Activated CD8-positive, alpha-beta T cell treated with anti-CD3 and anti-CD28 coated beads for 36 hours (primary cell): ENCODE measurements around the gene PRSS35. TPM values are rescaled to one million over a fixed set of nuclear protein-coding genes. Genes with fewer than 3 reads are reported as not detected.

Experiments
- ATAC-seq: fragments of 200-7000 bp; cut with Tn5 transposase; one replicate; pipeline ENCODE4 v1.10.0; 2021; ENCODE audit warnings: mild to moderate bottlenecking, moderate library complexity
- CTCF ChIA-PET: fragments of 350-600 bp; sonication (Branson Sonifier 250); formaldehyde crosslinking; loops from one replicate; lab custom pipeline; 2021; ENCODE audit warnings: antibody characterized with exemption; lab: Charles Lee
- POLR2A ChIA-PET: fragments of 350-600 bp; sonication (Branson Sonifier 250); formaldehyde crosslinking; loops from one replicate; lab custom pipeline; 2021; ENCODE audit warnings: antibody characterized with exemption; lab: Charles Lee
- DNase-seq: peaks from one replicate; pipeline ENCODE4 v3.0.0-alpha.2; 2020
- H3K27ac Mint-ChIP-seq: one replicate; pipeline ENCODE4 v1.8.0; 2021; ENCODE audit warnings: mild to moderate bottlenecking, mixed read lengths
- H3K27me3 Mint-ChIP-seq: one replicate; pipeline ENCODE4 v1.8.0; 2021; ENCODE audit warnings: mixed read lengths
- H3K36me3 Mint-ChIP-seq: one replicate; pipeline ENCODE4 v1.8.0; 2021; ENCODE audit warnings: low read depth, mixed read lengths
- H3K4me1 Mint-ChIP-seq: one replicate; pipeline ENCODE4 v1.8.0; 2021; ENCODE audit warnings: low read depth, mixed read lengths
- H3K4me3 Mint-ChIP-seq: one replicate; pipeline ENCODE4 v1.8.0; 2021; ENCODE audit warnings: mild to moderate bottlenecking, moderate library complexity, mixed read lengths
- H3K9me3 Mint-ChIP-seq: one replicate; pipeline ENCODE4 v1.8.0; 2021; ENCODE audit warnings: mixed read lengths
- intact Hi-C: fragments of 100-400 bp; cut with micrococcal nuclease; formaldehyde crosslinking; loops from one replicate; pipeline ENCODE4 v1.10.0; 2022
- total RNA-seq, 2 experiments: library from RNA; stranded (reverse); gene quantifications; one replicate each; pipeline ENCODE4 v1.2.3, GENCODE V29; 2021
- TF ChIP-seq, protein P1 (sequence below): fragments of 200-600 bp; IDR thresholded peaks from one replicate; pipeline ENCODE4 v1.8.0; 2022; ENCODE audit warnings: antibody characterized with exemption, mild to moderate bottlenecking

Gene PRSS35, protein sequence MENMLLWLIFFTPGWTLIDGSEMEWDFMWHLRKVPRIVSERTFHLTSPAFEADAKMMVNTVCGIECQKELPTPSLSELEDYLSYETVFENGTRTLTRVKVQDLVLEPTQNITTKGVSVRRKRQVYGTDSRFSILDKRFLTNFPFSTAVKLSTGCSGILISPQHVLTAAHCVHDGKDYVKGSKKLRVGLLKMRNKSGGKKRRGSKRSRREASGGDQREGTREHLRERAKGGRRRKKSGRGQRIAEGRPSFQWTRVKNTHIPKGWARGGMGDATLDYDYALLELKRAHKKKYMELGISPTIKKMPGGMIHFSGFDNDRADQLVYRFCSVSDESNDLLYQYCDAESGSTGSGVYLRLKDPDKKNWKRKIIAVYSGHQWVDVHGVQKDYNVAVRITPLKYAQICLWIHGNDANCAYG
- not detected for total RNA-seq

DNA sequence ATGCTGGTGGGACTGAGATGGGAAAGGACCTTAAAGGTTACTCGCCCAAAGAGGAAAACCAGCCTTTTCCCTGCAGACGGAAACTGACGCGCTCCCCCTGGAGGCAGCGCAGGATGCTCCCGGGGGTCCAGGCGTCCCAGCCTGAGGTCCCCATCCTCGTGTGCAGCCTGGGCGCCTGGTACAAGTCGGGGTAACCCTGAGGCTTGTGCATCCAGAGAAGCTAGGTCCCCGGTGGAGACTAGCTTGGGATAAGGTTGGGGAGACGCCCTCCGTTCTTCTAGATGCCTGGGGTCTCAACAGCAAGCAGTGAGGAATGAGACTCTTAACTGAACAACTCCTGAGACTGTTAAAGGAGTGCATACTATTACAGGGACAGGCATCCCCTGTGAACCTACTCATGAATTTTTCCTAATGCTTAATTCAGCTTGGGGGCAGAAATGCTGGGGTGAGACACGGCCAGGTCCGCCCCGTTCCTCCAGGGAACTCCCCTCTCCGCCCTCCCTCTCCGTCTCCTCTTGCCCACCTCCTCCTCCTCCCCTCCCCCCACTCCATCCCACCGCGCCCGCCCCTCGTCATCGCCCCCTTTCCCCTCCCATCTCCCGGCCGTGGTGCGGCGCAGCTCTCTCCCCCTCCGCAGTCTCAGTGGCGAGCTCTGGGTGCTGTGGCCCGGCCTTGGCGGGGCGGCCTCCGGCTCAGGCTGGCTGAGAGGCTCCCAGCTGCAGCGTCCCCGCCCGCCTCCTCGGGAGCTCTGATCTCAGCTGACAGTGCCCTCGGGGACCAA lies at the start of gene PRSS35:
Gene PRSS35, plus strand, starts transcription at position 634 of the 781 bp plus-strand sequence. CDS start 10,908 bp downstream, outside the sequence.
- peak; percentile 72 for ATAC-seq
- DNase-seq = peak; percentile 29
- Mint-ChIP-seq H3K4me1 (peaks cover 6% of the 10 kb centered on the region), H3K36me3 (no peaks in the 10 kb centered on the region), H3K9me3 (no peaks in the 10 kb centered on the region), H3K27ac (no peak within 1 kb of the TSS), H3K27me3 (peaks cover 23% of the 10 kb centered on the region), H3K4me3 (peak within 1 kb of the TSS; percentile 26)
- intact Hi-C loops = loop anchor here (5.0 kb wide), 1 partner anchor 440 kb away; no protein-coding TSS in a partner anchor
- POLR2A ChIA-PET = no interaction called here
- TF ChIP-seq, protein P1, sequence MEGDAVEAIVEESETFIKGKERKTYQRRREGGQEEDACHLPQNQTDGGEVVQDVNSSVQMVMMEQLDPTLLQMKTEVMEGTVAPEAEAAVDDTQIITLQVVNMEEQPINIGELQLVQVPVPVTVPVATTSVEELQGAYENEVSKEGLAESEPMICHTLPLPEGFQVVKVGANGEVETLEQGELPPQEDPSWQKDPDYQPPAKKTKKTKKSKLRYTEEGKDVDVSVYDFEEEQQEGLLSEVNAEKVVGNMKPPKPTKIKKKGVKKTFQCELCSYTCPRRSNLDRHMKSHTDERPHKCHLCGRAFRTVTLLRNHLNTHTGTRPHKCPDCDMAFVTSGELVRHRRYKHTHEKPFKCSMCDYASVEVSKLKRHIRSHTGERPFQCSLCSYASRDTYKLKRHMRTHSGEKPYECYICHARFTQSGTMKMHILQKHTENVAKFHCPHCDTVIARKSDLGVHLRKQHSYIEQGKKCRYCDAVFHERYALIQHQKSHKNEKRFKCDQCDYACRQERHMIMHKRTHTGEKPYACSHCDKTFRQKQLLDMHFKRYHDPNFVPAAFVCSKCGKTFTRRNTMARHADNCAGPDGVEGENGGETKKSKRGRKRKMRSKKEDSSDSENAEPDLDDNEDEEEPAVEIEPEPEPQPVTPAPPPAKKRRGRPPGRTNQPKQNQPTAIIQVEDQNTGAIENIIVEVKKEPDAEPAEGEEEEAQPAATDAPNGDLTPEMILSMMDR = peak; percentile 38
- CTCF ChIA-PET = interaction anchor here (0.7 to 9.9 kb wide), 10 partner anchors 9 to 445 kb away, joined by 3 to 156 read pairs (median 4); partner anchors contain the start of genes DOP1A and UBE3D

DNA sequence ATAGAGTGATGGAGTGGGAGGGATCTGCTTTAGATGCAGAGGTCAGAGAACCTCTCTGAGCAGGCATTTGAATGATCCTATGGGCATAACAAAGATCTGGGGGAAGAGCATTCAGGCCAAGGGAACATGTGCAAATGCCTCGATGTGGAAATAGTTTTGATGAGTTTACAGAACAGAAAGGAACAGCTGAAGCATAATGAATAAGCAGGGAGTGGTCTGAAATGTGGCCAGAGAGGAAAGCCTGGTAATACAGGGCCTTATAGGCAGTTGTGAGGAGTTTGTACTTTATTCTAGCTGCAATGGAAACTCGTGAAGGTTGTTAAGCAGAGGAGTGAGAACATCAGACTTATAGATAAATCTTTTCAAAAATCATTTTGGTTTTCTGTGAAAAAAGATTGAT lies 48.4 kb upstream of the PRSS35 start:
- CTCF ChIA-PET = no interaction called here
- intact Hi-C loops = no loop called here

DNA sequence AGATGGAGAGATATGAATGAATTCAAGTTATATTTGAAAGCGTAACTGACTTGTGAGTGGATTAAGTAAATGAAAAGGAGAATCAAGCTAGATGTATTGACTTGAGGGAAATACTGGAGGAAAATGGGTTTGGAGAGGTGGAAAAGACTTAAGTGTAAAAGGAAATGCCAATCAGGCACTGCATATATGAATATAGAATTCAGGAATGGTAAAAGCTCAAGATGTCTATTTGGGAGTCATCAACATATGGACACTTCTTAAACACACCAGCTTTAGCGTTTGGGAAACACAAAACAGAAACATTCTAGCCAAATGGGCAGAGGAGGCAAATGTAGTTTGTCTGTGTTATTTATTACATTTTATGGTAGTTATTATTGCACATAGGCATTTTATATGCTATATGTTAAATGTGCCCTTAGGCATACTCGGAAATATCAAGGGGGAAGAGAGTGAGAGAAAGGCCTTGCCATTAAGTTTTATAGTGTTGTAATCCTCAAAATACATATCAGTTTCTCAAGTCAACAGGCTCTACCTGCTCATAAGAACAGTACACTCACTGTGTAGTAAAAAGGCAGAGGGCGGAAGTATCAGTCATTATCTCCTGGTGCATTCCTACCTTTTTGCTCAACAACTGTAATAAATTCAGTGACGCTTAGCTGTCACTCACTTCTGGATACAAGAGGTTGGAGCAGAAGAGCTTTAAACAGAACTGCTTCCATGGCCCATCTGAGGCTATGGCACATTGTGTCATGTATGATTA lies 47.8 kb upstream of the PRSS35 start:
- DNase-seq (no peak), ATAC-seq (no peak)
- no peaks in the 10 kb centered on the region for H3K9me3 Mint-ChIP-seq
- ChIA-PET POLR2A (no interaction called here), CTCF (interaction anchor here (1.2 kb wide), 1 partner anchor 58 kb away, joined by 3 read pairs; no protein-coding TSS in a partner anchor)
- H3K27me3 Mint-ChIP-seq = no peaks in the 10 kb centered on the region
- TF ChIP-seq, protein P1 = no peak
- no peaks in the 10 kb centered on the region for H3K36me3 Mint-ChIP-seq
- no peak overlapping the region for H3K4me3 Mint-ChIP-seq
- no peaks in the 10 kb centered on the region for H3K4me1 Mint-ChIP-seq
- H3K27ac Mint-ChIP-seq = no peak overlapping the region
- intact Hi-C loops = no loop called here

More for the DNA sequence above, 48.4 kb upstream of the PRSS35 start:
- no peak overlapping the region for H3K4me3 Mint-ChIP-seq
- H3K4me1 Mint-ChIP-seq = no peaks in the 10 kb centered on the region
- ATAC-seq (no peak), DNase-seq (no peak)
- POLR2A ChIA-PET = no interaction called here
- H3K9me3 Mint-ChIP-seq = no peaks in the 10 kb centered on the region
- H3K27me3 Mint-ChIP-seq = no peaks in the 10 kb centered on the region
- H3K27ac Mint-ChIP-seq = no peak overlapping the region
- H3K36me3 Mint-ChIP-seq = no peaks in the 10 kb centered on the region
- TF ChIP-seq, protein P1 = no peak

DNA sequence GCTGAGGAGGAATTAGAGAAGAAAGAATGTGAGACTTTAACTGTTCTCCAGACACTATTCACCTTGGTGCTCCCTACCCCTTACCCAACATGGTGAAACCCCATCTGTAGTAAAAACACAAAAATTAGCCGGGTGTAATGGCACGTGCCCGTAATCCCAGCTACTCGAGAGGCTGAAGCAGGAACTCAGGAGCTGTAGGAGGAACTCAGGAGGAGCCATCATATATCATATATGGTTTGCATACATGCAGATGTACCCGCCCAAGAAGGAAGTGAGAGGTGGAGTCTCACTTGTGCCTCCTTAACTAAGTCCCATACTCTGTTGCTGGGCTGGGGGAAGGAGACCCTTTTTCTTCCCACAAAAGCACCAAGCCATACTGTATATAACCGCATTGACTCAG lies 46.0 kb upstream of the PRSS35 start:
- no peak overlapping the region for H3K27ac Mint-ChIP-seq
- no peak overlapping the region for H3K4me3 Mint-ChIP-seq
- ChIA-PET POLR2A (no interaction called here), CTCF (interaction anchor here (1.2 kb wide), 1 partner anchor 56 kb away, joined by 3 read pairs; no protein-coding TSS in a partner anchor)
- no peaks in the 10 kb centered on the region for H3K9me3 Mint-ChIP-seq
- TF ChIP-seq, protein P1 = no peak
- no peaks in the 10 kb centered on the region for H3K4me1 Mint-ChIP-seq
- H3K36me3 Mint-ChIP-seq = no peaks in the 10 kb centered on the region
- peaks cover 3% of the 10 kb centered on the region for H3K27me3 Mint-ChIP-seq
- intact Hi-C loops = no loop called here
- ATAC-seq (no peak), DNase-seq (no peak)
